DND-41 (cell line): ENCODE measurements around the gene RPEL1.

Experiments
- CTCF ChIP-seq: IDR thresholded peaks from 2 replicates; pipeline ENCODE4 v1.5.1; 2012; ENCODE audit warnings: borderline replicate concordance, low read length, moderate library complexity, mild to moderate bottlenecking; ENCODE audit not compliant: poor library complexity, severe bottlenecking; ENCODE audit errors: extremely low read depth
- EZH2 ChIP-seq: IDR thresholded peaks from 3 replicates; pipeline ENCODE4 v1.6.1; 2012; ENCODE audit warnings: borderline replicate concordance, low read depth, mild to moderate bottlenecking, moderate library complexity, low read length, inconsistent platforms; ENCODE audit not compliant: severe bottlenecking

GRCh38 chr10:103197174-103197573, 48.5 kb upstream of the RPEL1 start:
- TF ChIP-seq CTCF (no peak), EZH2 (no peak)
